NAMALWA (cell line): Measurements from ENCODE around the gene HSPA13.
"Not testable (repeated sequence)": the region's sequence is repeated elsewhere in the genome, so short reads cannot be mapped to it uniquely, and the experiment has no call there.

Source experiments
- DNase-seq: peaks from one replicate; pipeline ENCODE4 v3.0.0-alpha.2; 2015; ENCODE audit warnings: low spot score

The HSPA13 gene

GRCh38 chr21:14382835-14383595, at the start of gene HSPA13:
TSS of gene HSPA13 (minus strand) at chr21:14383146. CDS start at chr21:14383119, 27 bp downstream.
- peak; percentile 99 for DNase-seq

GRCh38 chr21:14418920-14419319, 36.0 kb upstream of the HSPA13 start:
- no peak for DNase-seq

- no peak for DNase-seq
Measured at GRCh38 chr21:14414932-14415508, 32.1 kb upstream of the HSPA13 start.

- DNase-seq: no peak
Measured at GRCh38 chr21:14405962-14406361, 23.0 kb upstream of the HSPA13 start.

GRCh38 chr21:14405225-14405624, 22.3 kb upstream of the HSPA13 start:
- DNase-seq: no peak

- DNase-seq: peak; percentile 68
Measured at GRCh38 chr21:14403681-14404318, 20.9 kb upstream of the HSPA13 start.

- DNase-seq: no peak
Measured at GRCh38 chr21:14401217-14401616, 18.3 kb upstream of the HSPA13 start.

GRCh38 chr21:14388282-14388681, 5.3 kb upstream of the HSPA13 start:
- DNase-seq: no peak

GRCh38 chr21:14384453-14384852, 1.5 kb upstream of the HSPA13 start:
- no peak for DNase-seq

- DNase-seq: no peak
Measured at GRCh38 chr21:14383596-14384180, 742 bp upstream of the HSPA13 start.

GRCh38 chr21:14382486-14382834, 486 bp downstream of the HSPA13 start:
- DNase-seq: no peak

GRCh38 chr21:14376854-14377253, 6.1 kb downstream of the HSPA13 start:
- DNase-seq: peak; percentile 32

GRCh38 chr21:14366998-14367397, 15.9 kb downstream of the HSPA13 start:
- no peak for DNase-seq

GRCh38 chr21:14361958-14362357, 21.0 kb downstream of the HSPA13 start:
- DNase-seq: no peak

- no peak for DNase-seq
Measured at GRCh38 chr21:14358775-14359174, 24.2 kb downstream of the HSPA13 start.

- no peak for DNase-seq
Measured at GRCh38 chr21:14356746-14357145, 26.2 kb downstream of the HSPA13 start.

- DNase-seq: no peak
Measured at GRCh38 chr21:14354515-14354914, 28.4 kb downstream of the HSPA13 start.

GRCh38 chr21:14353726-14354125, 29.2 kb downstream of the HSPA13 start:
- DNase-seq: no peak

- DNase-seq: no peak
Measured at GRCh38 chr21:14353231-14353630, 29.7 kb downstream of the HSPA13 start.

GRCh38 chr21:14327346-14327745, 55.6 kb downstream of the HSPA13 start:
- not testable (repeated sequence) for DNase-seq

- DNase-seq: no peak
Measured at GRCh38 chr21:14325595-14325994, 57.4 kb downstream of the HSPA13 start.
